HG02642 (cell line): ENCODE results near the gene CREM.
A peak's percentile ranks its signal among the peaks of the same experiment; 100 is the strongest.
"Not testable (repeated sequence)": the region's sequence is repeated elsewhere in the genome, so short reads cannot be mapped to it uniquely, and the experiment has no call there.

Experiments
- ATAC-seq: cut with Tn5 transposase; IDR thresholded peaks from one replicate; pipeline ENCODE4 v1.9.1; 2021; ENCODE audit warnings: mild to moderate bottlenecking; ENCODE audit not compliant: unreplicated experiment, poor library complexity

CREM gene

DNA sequence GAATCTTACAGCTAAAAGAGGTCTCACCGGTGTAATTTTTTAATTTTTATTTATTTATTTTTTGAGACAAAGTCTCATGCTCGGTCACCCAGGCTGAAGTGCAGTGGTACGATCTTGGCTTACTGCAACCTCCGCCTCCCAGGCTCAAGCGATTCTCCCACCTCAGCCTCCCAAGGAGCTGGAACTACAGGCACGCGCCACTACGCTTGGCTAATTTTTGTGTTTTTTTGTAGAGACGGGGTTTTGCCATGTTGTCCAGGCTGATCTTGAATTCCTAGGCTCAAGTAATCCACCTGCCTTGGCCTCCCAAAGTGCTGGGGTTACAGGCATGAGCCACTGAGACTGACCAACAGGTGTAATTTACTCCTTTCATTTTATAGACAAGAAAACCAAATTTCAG is 90.3 kb downstream of the CREM start:
- ATAC-seq: not testable (repeated sequence)

- no peak for ATAC-seq
These were observed 90.8 kb downstream of the CREM start for GRCh38 chr10:35217455-35217854.

- ATAC-seq: peak; percentile 82
These were observed 91.8 kb downstream of the CREM start for GRCh38 chr10:35218339-35218955.

DNA sequence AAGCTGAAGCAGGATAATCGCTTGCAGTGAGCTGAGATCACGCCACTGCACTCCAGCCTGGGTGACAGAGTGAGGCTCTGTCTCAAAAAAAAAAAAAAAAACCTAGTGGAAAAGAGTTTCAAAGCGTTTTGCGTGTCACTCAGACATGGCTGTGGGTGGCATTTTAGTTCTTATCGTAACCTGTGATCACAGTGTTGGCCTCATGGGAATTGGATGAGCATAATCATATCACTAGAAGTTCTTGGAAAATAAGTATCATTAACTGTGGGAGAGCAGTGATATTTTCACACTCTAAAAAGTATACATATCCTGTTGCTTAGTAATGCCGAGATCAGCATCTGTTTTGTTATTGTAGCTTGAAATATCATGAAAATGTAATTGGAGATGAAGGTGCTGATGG is 92.6 kb downstream of the CREM start:
- no peak for ATAC-seq

DNA sequence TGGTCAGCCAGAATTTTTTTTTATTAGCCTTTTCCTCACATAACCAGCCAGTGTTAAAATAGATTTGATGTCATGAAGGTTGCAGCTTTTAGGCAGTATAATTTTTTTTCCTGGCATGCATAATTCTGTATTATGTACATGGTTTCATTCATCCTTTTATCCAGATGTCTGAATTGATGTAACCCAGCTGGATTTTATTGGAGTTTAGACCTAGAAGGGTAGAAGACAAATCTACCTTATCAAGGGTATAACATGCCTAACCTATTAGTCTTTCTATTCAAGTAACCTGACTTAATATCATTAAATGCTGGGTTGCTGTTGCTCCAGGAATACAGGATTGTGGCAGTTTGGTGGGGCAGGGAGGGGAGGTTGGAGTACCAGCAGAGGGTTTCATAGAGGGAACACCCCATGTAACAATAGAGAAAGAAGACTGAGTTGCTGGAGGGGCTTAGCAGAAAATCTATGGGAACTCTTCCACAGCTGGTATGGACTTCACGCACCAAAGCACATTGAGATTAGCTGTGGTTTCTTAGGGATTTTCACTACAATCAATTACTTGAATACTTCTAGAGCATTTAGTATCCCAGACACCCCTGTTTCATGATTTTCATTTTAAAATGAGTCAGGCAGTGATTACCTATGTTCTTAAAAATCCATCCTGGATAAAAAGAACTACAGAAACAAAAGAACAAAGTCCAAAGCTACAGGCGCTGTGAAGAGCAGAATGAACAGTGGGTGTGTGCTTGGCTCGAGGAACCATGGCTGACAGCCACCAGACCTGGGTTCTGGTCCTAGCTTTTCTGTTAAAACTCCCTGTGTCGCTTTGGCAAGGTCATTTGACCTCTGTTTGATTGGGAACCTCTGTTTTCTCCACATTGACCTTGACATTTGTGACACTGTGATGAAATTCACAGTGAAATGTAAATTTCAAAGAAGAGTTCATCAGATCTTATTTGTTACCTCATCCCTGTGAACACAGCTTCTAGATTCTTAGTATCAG is 93.5 kb downstream of the CREM start:
- no peak for ATAC-seq

DNA sequence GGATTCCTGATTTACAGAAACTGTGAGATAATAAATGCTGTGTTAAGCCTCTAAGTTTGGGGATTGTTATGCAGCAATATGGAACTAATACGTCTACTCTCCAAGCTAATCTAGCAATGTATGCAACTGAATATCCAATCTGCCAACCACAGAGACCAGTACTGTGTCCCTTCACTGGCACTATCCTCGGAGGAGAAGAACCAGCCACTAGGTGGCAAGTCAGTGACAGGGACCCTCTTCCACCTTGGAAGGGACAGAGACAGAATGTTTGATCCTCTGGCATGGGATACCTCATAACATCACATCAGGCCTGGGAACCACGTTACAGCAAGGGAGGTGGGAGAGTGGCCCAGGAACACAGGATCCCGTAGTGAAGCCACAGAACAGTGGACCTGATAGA is 96.4 kb downstream of the CREM start:
- no peak for ATAC-seq

- ATAC-seq: no peak
These were observed 97.5 kb downstream of the CREM start for GRCh38 chr10:35224045-35224740.

DNA sequence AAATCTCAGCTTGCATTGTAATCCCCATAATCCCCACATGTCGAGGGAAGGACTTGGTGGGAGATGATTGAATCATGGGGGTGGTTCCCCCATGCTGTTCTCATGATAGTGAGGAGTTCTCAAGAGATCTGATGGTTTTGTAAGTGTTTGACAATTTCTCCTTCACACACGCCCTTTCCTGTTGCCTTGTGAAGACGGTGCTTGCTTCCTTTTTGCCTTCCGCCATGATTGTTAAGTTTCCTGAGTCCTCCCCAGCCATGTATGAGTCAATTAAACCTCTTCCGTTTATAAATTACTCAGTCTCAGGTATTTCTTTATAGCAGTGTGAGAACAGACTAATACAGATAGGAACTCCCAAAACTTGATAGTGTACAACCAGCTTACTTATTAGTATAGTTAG is 98.6 kb downstream of the CREM start:
- no peak for ATAC-seq

DNA sequence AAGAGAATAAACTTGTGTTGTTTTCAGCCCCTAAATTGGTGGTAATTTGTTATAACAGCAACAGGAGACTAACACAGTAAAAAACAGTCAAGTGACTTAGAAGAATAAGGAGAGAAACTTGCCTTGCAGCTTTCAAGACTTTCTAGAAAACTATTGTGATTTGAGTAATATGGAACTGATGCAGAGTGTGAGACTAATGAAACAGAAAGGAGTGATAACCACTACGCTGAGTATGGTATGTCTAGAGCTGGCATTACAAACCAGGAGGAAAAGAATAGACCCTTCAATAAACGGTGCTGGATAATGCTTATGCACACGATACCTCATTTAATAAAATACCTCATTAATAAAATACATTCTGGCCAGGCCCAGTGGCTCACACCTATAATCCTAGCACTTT is 99.9 kb downstream of the CREM start:
- ATAC-seq: no peak

DNA sequence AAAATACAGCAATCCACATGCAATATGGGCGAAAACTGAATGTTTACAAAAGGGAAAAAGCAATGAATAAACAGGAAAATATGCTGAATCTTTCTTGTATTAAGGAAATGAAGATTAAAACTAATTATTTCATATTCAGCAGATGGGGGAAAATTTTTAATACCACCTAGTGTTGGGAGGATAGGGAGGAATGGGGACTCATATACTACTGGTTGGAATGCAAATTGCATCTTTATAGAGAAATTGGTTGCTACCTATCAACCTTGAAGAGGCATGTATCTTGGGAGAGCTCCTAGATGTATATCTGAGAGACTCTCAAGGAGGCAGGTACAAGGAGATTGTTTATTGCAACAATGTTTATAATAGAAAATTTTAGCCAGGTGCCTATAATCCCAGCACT is 101.4 kb downstream of the CREM start:
- no peak for ATAC-seq

DNA sequence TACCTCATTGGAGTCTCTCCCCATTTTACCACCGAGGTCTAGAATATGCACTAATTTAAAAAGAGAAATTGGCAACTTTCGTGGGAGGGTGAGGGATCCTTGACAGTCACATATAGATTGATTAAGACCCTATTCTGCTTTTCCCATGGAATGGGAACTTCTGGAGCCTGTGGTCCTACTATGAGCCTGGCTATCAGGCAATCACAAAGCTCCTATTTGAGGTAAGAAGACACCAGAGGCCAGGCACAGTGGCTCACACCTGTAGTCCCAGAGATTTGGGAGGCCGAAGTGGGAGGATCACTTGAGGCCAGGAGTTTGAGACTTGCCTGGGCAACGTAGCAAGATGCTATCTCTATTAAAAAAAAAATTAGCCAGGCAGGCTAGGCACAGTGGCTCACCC is 105.0 kb downstream of the CREM start:
- ATAC-seq: no peak

GRCh38 chr10:35232527-35232926 is 105.9 kb downstream of the CREM start:
- no peak for ATAC-seq

DNA sequence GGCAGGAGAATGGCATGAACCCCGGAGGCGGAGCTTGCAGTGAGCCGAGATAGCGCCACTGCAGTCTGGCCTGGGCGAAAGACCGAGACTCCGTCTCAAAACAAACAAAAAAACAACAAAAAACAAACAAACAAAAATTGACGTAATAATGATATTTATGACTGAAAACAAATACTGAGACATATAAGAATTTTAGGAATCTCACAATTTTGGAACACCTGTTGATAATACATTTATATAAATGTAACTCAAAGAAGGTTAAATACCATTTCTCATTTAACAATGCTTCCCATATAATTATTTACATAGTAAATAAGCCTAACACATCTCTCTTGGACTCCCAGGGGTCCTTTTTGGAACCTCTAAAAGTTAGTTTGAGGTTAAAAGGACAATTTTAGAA is 107.4 kb downstream of the CREM start:
- no peak for ATAC-seq

DNA sequence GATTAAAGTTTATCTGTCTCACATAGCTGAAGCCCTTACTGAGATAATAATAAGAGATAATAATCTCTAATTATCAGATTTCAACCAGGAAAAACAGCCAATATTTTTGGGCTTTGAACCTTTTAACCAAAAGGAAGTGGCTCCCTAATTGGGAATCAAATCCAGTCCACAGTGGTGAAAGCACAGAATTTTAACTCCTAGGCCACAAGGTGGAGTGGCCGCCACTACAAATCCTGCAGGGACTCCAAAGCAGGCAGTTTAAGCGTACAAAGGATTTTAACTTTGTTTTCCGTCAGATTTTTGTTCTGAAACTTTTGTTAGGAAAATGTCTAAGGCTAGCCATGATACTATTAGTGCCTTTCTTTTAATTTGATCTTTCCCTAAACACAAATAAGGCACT is 110.1 kb downstream of the CREM start:
- no peak for ATAC-seq

GRCh38 chr10:35237766-35238512 is 111.3 kb downstream of the CREM start:
- ATAC-seq: no peak

- no peak for ATAC-seq
These were observed 117.9 kb downstream of the CREM start for GRCh38 chr10:35244549-35244948.

DNA sequence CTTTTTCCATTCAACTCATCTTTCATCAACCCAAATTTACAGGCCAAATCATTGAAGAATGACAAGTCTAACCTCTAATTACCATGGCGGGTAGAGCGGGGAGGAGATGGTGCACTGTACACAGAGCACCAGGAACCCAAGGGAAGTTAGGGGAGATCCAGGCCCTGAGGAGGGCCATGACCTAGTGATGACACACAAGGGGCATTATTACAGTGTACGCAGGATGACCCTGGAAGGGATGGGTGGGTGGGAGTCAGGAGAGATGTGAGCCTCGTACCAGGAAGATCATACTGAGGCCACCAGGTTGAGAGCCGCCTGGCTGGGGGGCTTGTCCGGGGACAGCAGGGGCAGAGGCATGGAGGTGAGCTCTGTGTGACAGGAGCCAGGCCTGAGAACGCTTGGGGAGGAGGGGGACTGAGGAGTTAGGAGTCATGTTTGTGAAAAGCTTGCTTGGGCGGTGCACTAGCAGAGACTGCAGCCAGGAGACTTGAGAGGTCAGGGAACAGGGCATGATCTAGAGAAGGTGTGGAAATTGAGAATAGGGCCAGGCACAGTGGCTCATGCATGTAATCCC is 120.2 kb downstream of the CREM start:
- ATAC-seq: no peak

DNA sequence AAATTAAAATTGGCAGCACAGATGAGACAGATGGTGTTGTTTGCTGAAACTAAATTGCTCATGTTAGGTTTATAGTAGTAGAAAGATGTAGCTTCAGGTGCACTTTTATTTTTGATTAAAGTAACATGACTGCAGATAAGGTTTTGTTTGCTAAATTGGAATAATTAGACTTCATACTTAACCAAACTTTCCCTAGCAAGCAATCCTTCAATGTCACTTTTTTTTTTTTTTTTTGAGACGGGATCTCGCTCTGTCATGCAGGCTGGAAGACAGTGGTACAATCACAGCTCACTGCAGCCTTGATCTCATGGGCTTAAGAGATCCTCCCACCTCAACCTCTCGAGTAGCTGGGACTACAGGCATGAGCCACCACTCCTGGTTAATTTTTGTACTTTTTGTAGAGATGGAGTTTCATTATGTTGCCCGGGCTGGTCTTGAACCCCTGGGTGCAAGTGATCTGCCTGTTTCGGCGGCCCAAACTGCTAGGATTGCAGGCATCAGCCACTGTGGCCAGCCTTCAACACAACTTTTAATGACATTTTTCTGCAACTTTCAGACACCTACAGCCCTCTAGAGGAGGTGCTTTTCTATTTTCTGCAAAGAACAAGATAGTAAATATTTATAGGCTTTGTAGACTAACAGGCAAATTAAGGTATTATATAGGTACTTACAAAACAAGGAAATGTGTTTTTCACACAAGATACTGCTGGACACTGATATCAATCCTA is 124.9 kb downstream of the CREM start:
- no peak for ATAC-seq
